ENCODE data around the gene CEP192.

DNA sequence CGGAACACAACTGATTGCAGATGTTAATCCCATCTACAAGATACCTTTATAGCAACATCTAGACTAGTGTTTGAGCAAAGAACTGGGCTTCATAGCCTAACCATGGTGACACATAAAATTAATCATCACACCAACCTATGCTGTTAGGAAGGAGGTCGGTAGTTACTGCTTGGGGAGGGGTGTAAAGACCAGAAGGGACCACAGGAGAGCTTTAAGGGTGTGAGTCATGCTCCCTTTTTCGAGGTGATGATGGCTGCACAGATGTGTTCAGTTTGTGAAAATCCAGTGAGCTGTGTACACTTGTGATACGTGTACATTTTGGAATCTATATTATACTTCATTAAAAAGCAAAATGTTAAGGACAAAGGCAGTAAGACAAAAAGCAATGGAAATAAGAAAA lies 47.9 kb upstream of the CEP192 start:
- TF ChIP-seq POLR2A (IDR thresholded peaks at IDR 0.05) = no peak
- TF ChIP-seq, protein P1, sequence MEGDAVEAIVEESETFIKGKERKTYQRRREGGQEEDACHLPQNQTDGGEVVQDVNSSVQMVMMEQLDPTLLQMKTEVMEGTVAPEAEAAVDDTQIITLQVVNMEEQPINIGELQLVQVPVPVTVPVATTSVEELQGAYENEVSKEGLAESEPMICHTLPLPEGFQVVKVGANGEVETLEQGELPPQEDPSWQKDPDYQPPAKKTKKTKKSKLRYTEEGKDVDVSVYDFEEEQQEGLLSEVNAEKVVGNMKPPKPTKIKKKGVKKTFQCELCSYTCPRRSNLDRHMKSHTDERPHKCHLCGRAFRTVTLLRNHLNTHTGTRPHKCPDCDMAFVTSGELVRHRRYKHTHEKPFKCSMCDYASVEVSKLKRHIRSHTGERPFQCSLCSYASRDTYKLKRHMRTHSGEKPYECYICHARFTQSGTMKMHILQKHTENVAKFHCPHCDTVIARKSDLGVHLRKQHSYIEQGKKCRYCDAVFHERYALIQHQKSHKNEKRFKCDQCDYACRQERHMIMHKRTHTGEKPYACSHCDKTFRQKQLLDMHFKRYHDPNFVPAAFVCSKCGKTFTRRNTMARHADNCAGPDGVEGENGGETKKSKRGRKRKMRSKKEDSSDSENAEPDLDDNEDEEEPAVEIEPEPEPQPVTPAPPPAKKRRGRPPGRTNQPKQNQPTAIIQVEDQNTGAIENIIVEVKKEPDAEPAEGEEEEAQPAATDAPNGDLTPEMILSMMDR (IDR thresholded peaks at IDR 0.05) = no peak

Data from tibial nerve (tissue), 3 donors.